Thoracic aorta (tissue), 2 donors: ENCODE data around the gene KLF13. TPM values are rescaled to one million over a fixed set of nuclear protein-coding genes. Genes with fewer than 3 reads are reported as not detected.

Source experiments
- ATAC-seq: fragments of 150-250 bp; one replicate; pipeline ENCODE4 v1.8.0; 2017; ENCODE audit warnings: low read depth; ENCODE audit not compliant: insufficient number of reproducible peaks, low FRiP score
- DNase-seq: peaks from one replicate; pipeline ENCODE4 v3.0.0-alpha.2; 2020; ENCODE audit warnings: low spot score
- H3K27ac ChIP-seq, 2 donors: fragments of 200-600 bp; sonication (generic); 1 replicate in 1 of 2; 2 replicates in 1 of 2; pipeline ENCODE4 v1.5.1; 2016; ENCODE audit warnings: mild to moderate bottlenecking in 2 of 2, moderate library complexity in 2 of 2
- H3K27me3 ChIP-seq: fragments of 200-600 bp; sonication (generic); replicated peaks from 2 replicates; pipeline ENCODE4 v1.6.0; 2016; ENCODE audit warnings: mild to moderate bottlenecking; ENCODE audit not compliant: insufficient read depth
- H3K36me3 ChIP-seq: fragments of 200-600 bp; sonication (generic); one replicate; pipeline ENCODE4 v1.5.1; 2016
- H3K4me1 ChIP-seq, 2 donors: fragments of 200-600 bp; sonication (generic); 1 replicate in 1 of 2; 2 replicates in 1 of 2; pipeline versions ENCODE4 v1.5.1 to v1.6.0; 2016; ENCODE audit warnings: low read depth in 2 of 2, mild to moderate bottlenecking in 1 of 2; ENCODE audit not compliant: control insufficient read depth in 1 of 2
- H3K4me3 ChIP-seq: fragments of 200-600 bp; sonication (generic); 2 replicates; pipeline ENCODE4 v1.5.1; 2016; ENCODE audit warnings: mild to moderate bottlenecking
- H3K9me3 ChIP-seq: fragments of 200-600 bp; sonication (generic); 2 replicates; pipeline ENCODE4 v1.5.1; 2016
- CTCF ChIP-seq: fragments of 200-600 bp; sonication (generic); IDR thresholded peaks from one replicate; pipeline ENCODE4 v1.5.1; 2019; ENCODE audit warnings: antibody characterized with exemption
- total RNA-seq, 2 donors: library from RNA; depleted of rRNA; stranded (reverse); fragments of >200 nt; gene quantifications; one replicate each; pipeline versions ENCODE4 v1.1.0 to v1.2.3, GENCODE V29; 2016

KLF13 gene
- total RNA-seq, 2 donors from 2014 or later, result 59.5 to 76.5 TPM

DNA sequence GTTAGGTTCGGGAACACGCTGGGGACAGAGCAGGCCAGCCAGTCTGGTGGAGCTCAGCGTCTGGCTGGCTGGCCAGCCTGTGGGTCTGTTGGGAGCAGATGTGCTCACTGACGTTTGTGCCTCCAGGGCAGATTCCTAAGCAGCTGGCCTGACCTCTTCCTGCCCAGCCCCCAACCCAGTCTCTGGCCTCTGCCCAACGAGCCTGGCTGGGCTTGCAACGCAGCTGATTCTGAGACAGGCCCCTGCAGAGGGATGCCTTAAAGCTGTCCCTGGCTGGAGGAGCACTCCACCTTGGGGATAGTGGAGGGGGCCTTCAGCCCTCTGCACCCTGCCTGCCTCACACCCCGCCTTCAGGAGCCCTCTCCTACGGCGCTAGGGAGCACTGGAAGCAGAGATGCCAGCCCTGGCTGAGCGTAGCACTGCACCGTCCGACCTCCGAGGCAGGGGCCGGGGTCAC, 46.0 kb downstream of the KLF13 start:
- DNase-seq, result no peak

GRCh38 chr15:31373096-31373865, 46.6 kb downstream of the KLF13 start:
- no peak for ATAC-seq
- no peak overlapping the region for H3K4me3 ChIP-seq
- DNase-seq, result no peak
- H3K27ac ChIP-seq, result no peak overlapping the region
- no peak for TF ChIP-seq CTCF
- peaks cover 18 to 38% of the 10 kb centered on the region in 2 donors for H3K4me1 ChIP-seq
- H3K9me3 ChIP-seq, result no peaks in the 10 kb centered on the region
- H3K27me3 ChIP-seq, result no peaks in the 10 kb centered on the region
- peaks cover 17% of the 10 kb centered on the region for H3K36me3 ChIP-seq

More for the DNA sequence above, 46.0 kb downstream of the KLF13 start:
- no peak for TF ChIP-seq CTCF
- Histone ChIP-seq H3K36me3 (peaks cover 17% of the 10 kb centered on the region), H3K4me1 (peaks cover 19 to 43% of the 10 kb centered on the region in 2 donors), H3K4me3 (no peak overlapping the region), H3K27me3 (no peaks in the 10 kb centered on the region), H3K9me3 (no peaks in the 10 kb centered on the region), H3K27ac (no peak overlapping the region)
- no peak for ATAC-seq

DNA sequence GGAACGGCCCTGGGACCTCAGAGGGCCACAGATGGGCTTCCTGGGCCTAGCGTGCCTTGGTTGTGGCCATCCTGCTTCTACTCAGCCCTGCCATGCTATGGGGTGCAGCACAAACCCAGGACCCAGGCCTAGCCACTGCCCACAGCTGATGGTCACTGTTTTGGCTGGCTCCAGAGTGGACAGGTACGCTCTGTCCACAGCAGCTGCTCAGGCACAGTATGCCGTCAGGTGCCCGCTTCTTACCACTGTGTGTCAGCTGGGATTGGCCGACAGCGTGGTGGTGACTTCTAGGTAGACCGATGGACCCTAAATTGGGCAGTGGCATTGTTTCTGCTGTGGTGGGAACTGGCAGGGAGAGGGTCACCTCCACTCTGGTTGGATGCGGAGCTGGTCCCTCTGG, 47.3 kb downstream of the KLF13 start:
- Histone ChIP-seq H3K27ac (peak overlapping the region in 1 of 2 donors; percentile 12), H3K27me3 (no peaks in the 10 kb centered on the region), H3K4me1 (peaks cover 18 to 38% of the 10 kb centered on the region in 2 donors), H3K4me3 (no peak overlapping the region), H3K9me3 (no peaks in the 10 kb centered on the region), H3K36me3 (peaks cover 17% of the 10 kb centered on the region)
- TF ChIP-seq CTCF, result no peak
- DNase-seq (no peak), ATAC-seq (no peak)

- H3K27ac ChIP-seq, result peak overlapping the region in 1 of 2 donors; percentile 12
- ATAC-seq, result no peak
- no peak for TF ChIP-seq CTCF
- no peak overlapping the region for H3K4me3 ChIP-seq
- H3K27me3 ChIP-seq, result no peaks in the 10 kb centered on the region
- no peaks in the 10 kb centered on the region for H3K9me3 ChIP-seq
- no peak for DNase-seq
- peaks cover 18 to 38% of the 10 kb centered on the region in 2 donors for H3K4me1 ChIP-seq
- H3K36me3 ChIP-seq, result peaks cover 18% of the 10 kb centered on the region
These were observed 47.9 kb downstream of the KLF13 start for GRCh38 chr15:31374489-31374888.

DNA sequence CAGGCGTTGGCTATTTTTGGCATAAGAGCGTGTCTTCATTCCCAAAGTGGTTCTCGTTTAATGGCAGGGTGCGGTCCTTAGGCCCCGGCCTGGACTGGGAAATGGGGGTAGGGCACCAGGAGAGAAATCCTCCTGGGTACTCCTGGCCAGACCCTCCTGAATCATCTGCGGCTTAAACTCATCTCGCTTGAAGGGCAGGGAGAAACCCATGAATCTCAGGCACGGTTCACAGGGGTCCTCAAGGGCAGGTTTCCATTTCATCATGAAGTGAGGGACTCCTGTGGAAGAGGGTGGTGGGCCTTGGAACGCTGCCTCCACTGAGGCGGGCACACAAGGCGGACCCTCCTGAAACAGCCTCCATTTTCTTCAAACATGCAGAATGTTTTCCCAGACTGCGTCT, 48.4 kb downstream of the KLF13 start:
- ATAC-seq, result no peak
- no peak for DNase-seq
- Histone ChIP-seq H3K27me3 (no peaks in the 10 kb centered on the region), H3K36me3 (peaks cover 23% of the 10 kb centered on the region), H3K4me3 (no peak overlapping the region), H3K9me3 (no peaks in the 10 kb centered on the region), H3K27ac (no peak overlapping the region), H3K4me1 (peaks cover 18 to 38% of the 10 kb centered on the region in 2 donors)
- TF ChIP-seq CTCF, result no peak
